GDM1 (cell line): ENCODE data around the gene TRAPPC8.
"Not testable (repeated sequence)": the region's sequence is repeated elsewhere in the genome, so short reads cannot be mapped to it uniquely, and the experiment has no call there.

Experiments used
- DNase-seq: peaks from one replicate; lab custom pipeline; 2025; lab: John Stamatoyannopoulos, UW

The TRAPPC8 gene

GRCh38 chr18:31857526-31858106, 85.3 kb downstream of the TRAPPC8 start:
- peak; percentile 49 for DNase-seq

- DNase-seq: no peak
Measured at GRCh38 chr18:31850844-31851243, 92.1 kb downstream of the TRAPPC8 start.

- DNase-seq: no peak
Measured at GRCh38 chr18:31840499-31840898, 102.4 kb downstream of the TRAPPC8 start.

GRCh38 chr18:31837879-31838278, 105.0 kb downstream of the TRAPPC8 start:
- no peak for DNase-seq

GRCh38 chr18:31835528-31836133, 107.3 kb downstream of the TRAPPC8 start:
- no peak for DNase-seq

DNA sequence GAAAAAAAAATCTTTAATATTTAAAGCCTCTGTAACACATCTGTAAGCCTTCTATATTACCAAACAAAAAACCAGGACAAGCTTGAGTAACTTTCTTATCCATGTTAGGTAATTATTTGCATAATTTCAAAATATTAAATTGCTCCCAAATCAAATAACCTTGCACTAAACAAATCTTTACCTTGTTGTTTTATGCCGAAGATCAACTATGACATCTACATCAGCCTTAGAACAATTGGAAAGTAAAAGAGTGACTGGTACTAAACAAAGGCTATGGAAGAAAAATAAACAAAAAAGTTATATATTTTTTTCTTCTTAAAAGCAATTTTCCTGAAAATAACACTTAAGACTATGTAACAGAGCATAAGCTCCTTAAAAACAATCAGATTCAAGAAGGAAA, 111.0 kb downstream of the TRAPPC8 start:
- DNase-seq: no peak

- no peak for DNase-seq
Measured at GRCh38 chr18:31830686-31831085, 112.2 kb downstream of the TRAPPC8 start.

GRCh38 chr18:31828613-31829012, 114.3 kb downstream of the TRAPPC8 start:
- DNase-seq: no peak

DNA sequence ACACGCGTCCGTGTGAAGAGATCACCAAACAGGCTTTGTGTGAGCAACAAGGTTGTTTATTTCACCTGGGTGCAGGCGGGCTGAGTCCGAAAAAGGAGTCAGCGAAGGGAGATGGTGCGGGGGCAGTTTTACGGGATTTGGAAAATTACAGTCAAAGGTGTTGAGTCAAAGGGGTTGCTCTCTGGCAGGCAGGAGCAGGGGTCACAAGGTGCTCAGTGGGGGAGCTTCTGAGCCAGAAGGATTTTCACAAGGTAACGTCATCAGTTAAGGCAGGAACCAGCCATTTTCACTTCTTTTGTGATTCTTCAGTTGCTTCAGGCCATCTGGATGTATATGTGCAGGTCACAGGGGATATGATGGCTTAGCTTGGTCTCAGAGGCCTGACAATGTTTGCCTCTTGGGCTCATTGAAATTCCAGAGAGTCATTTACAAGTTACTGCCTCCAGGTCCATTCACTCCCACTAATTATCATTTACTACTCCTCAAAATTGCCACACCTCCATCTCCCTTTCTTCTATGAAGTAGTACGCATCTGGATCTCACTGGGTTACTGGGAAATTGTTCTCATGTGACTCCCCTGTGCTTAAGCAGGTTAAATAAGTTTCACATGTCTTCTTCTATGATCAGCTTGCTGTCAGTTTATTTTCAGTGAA, 116.1 kb downstream of the TRAPPC8 start:
- DNase-seq: not testable (repeated sequence)

DNA sequence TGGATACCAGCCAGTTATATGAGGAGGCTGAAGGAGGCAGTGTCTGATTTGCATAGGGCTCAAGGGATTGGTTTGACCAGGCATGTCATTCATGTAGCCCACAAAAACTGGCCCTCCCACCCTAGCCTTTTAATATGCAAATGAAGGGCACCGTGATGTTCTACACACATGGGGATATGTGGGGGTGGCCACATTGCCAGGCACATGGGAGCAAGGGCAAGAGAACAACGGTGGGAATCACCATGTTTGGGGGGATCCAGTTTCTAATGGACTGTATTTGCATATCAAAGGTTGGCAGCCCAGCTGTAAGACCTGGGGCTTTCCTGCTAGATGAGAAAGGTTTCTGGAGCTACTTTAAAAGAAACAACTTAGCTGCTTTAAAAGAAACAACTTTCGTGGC, 117.2 kb downstream of the TRAPPC8 start:
- DNase-seq: no peak

DNA sequence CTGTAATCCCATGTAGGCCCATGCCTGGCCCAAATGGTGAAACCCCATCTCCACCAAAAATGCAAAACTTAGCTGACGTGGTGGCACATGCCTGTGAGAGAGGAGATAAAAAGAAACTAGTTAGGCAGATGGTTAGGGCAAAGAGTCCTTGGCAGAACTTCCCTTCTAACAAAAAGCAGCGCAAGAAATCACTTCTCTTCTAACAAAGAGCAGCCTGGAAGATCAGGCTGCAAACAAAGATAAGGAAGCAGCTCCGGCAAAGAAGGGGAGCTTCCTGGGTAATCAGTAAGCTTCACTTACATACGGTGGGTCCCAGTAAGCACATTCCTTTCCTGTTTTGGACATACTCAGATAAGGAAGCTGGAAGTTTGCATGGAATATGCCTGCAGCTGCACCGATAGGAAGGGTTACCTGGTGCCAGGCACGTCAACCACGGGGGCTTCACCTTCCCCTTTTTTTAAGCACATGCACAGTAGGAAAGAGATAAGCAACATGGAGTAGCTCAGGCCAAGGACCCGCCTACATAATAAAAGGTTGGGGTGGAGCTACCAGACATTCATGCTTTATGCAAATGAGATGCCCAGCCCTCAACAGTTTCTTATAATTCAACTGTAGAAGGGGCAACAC, 121.3 kb downstream of the TRAPPC8 start:
- no peak for DNase-seq

DNA sequence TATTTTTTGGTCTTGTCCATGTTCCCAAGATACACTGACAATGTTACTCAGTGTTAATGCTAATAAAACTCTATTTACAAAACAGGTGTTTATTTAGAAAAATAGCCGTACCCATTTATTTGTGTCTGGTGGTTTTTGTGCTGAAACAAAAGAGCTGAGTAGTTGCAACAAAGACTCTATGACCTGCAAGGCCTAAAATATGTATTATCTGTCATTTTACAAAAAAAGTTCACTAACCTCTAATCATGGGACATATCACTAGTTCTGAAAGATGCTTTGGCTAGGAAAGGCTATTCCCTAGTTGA, 123.1 kb downstream of the TRAPPC8 start:
- no peak for DNase-seq

- peak; percentile 33 for DNase-seq
Measured at GRCh38 chr18:31819106-31819924, 123.6 kb downstream of the TRAPPC8 start.

DNA sequence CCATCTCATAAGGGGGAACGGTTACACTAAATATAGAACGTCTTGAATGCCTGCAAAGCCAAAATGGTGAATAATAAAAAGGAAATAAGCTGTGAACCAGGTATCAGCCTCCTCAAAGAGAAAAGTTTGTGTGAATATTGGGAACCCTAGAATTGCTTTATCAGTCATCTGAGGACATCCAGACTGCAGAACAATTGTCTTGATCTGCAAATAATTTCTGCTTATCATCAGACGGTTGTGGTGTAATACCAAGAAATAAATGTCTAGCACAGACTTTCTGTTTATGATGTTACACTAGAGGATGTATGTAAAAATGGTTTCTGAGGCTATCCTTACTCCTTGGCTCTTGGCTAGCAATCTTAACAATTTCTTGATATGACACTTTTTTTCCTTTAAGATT, 128.8 kb downstream of the TRAPPC8 start:
- DNase-seq: no peak

- not testable (repeated sequence) for DNase-seq
Measured at GRCh38 chr18:31810336-31811130, 132.4 kb downstream of the TRAPPC8 start.

DNA sequence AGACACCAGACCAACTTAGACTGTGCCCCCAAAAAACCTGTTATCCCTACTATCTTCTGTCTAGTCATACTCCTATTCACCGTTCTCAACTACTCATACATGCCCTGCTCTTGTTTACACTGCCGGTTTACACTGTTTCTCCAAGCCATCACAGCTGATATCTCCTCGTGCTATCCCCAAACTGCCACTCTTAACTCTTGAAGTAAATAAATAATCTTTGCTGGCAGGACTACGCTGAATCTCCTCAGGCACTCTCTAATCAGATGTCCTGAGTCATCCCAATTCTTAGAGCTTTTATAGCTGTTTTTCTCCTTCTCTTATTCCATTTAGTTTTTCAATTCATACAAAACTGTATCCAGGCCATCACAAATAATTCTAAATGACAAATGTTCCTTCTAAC, 133.9 kb downstream of the TRAPPC8 start:
- not testable (repeated sequence) for DNase-seq

GRCh38 chr18:31801078-31801477, 141.8 kb downstream of the TRAPPC8 start:
- DNase-seq: no peak

DNA sequence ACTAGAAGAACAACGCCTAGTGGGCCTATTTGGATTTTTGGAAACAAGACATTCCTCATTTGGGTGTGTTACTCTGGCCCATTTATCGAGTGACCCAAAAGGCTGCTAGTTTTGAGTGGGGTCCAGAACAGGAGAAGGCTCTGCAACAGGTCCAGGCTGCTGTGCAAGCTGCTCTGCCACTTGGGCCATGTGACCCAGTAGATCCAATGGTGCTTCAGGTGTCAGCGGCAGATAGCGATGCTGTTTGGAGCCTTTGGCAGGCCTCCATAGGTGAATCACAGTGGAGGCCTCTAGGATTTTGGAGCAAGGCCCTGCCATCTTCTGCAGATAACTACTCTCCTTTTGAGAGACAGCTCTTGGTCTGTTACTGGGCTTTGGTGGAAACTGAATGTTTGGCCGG, 143.7 kb downstream of the TRAPPC8 start:
- not testable (repeated sequence) for DNase-seq

DNA sequence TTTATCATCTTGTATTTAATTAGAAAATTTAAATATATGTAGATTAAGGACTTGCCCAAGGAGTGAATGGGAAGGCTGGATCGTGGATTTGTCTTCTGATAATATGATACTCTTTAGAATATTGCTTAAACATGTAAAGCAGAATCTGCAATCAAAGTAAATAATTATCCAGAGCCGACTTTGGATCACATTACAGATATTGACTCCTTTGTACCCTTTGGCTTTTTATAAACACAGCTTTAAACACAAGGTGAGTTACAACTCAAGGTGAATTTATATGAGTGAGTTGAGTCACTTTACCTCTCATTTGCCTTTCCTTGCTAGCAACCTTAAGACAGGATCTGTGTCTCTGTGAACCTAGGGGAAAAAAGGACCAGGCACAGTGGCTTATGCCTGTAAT, 144.5 kb downstream of the TRAPPC8 start:
- DNase-seq: no peak

- DNase-seq: no peak
Measured at GRCh38 chr18:31795747-31796146, 147.2 kb downstream of the TRAPPC8 start.

DNA sequence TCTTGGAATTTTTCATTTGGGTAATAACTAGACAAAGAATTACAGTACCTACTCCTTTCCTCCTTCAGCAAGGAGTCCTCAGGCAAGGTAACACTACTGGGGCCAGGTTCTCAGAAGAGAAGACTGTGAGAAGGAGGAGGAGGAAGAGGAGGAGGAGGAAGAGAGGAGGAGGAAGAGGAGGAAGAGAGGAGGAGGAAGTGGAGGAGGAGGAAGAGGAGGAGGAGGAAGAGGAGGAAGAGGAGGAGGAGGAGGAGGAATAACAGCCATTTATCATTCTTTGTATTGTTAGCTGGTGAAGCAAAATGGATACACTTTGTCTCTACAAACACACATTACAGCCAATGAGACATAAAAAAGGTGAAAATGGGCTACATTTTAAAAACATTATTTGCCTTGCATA, 149.4 kb downstream of the TRAPPC8 start:
- no peak for DNase-seq

DNA sequence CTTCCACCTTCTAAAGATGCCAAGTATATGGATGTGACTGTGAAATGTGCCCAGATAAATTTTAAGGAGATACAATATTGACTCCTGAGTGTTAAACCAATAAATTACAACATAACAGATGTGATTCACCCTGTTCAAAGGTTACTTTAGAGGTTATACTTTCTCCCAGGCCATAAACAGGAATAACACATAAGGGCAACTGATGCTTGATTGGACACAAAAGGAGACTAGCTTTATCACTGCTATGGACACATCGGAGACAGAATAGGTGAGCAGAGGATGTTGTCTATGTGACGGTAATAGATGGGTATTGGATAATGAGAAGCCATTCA, 150.4 kb downstream of the TRAPPC8 start:
- DNase-seq: no peak
